Measurements from ENCODE around the gene DNM3.
A peak's percentile ranks its signal among the peaks of the same experiment; 100 is the strongest.
"Not testable (repeated sequence)": the region's sequence is repeated elsewhere in the genome, so short reads cannot be mapped to it uniquely, and the experiment has no call there.

The DNM3 gene

GRCh38 chr1:172405912-172406311 lies 564.6 kb downstream of the DNM3 start:
- no peak for DNase-seq

GRCh38 chr1:172406968-172407367 lies 565.7 kb downstream of the DNM3 start:
- DNase-seq, result no peak

GRCh38 chr1:172408958-172409357 lies 567.7 kb downstream of the DNM3 start:
- no peak for DNase-seq

GRCh38 chr1:172410027-172410426 lies 568.7 kb downstream of the DNM3 start:
- no peak for DNase-seq

- no peak for DNase-seq
Observed at GRCh38 chr1:172411791-172412338, 570.6 kb downstream of the DNM3 start.

- DNase-seq, result no peak
Observed at GRCh38 chr1:172414331-172414730, 573.0 kb downstream of the DNM3 start.

GRCh38 chr1:172416496-172417035 lies 575.3 kb downstream of the DNM3 start:
- DNase-seq, result no peak

GRCh38 chr1:172417557-172417956 lies 576.3 kb downstream of the DNM3 start:
- no peak for DNase-seq

- DNase-seq, result no peak
Observed at GRCh38 chr1:172420385-172420784, 579.1 kb downstream of the DNM3 start, which contains the start of gene C1orf105. C1orf105 (plus strand) TSS chr1:172420685; CDS start chr1:172420886, 201 bp downstream.

- no peak for DNase-seq
Observed at GRCh38 chr1:172421974-172422604, 580.8 kb downstream of the DNM3 start.

- DNase-seq, result no peak
Observed at GRCh38 chr1:172423336-172423735, 582.0 kb downstream of the DNM3 start.

- no peak for DNase-seq
Observed at GRCh38 chr1:172425339-172425738, 584.0 kb downstream of the DNM3 start.

GRCh38 chr1:172427191-172427590 lies 585.9 kb downstream of the DNM3 start:
- DNase-seq, result no peak

- DNase-seq, result no peak
Observed at GRCh38 chr1:172429331-172430127, 588.2 kb downstream of the DNM3 start.

- DNase-seq, result no peak
Observed at GRCh38 chr1:172430128-172430454, 588.8 kb downstream of the DNM3 start.

GRCh38 chr1:172431204-172431603 lies 589.9 kb downstream of the DNM3 start:
- DNase-seq, result no peak

- no peak for DNase-seq
Observed at GRCh38 chr1:172431721-172432192, 590.5 kb downstream of the DNM3 start.

GRCh38 chr1:172437183-172437582 lies 595.9 kb downstream of the DNM3 start:
- not testable (repeated sequence) for DNase-seq

GRCh38 chr1:172442404-172442803 lies 601.1 kb downstream of the DNM3 start:
- no peak for DNase-seq

- no peak for DNase-seq
Observed at GRCh38 chr1:172442843-172443565, 601.7 kb downstream of the DNM3 start.

- DNase-seq, result peak; percentile 92
Observed at GRCh38 chr1:172443666-172444453, 602.6 kb downstream of the DNM3 start, which contains the start of gene PIGC. PIGC (minus strand) TSS chr1:172444069; CDS start chr1:172442622, 1,447 bp downstream.

GRCh38 chr1:172446547-172446946 lies 605.2 kb downstream of the DNM3 start:
- DNase-seq, result no peak
